Measurements from ENCODE around the gene KIAA1549.

- TF ChIP-seq CTCF (conservative IDR thresholded peaks at IDR 0.05; ENCODE audit: low read depth, low read length) (no peak), POLR2A (IDR thresholded peaks at IDR 0.05; ENCODE audit: low read depth, low read length) (no peak), MXI1 (IDR thresholded peaks at IDR 0.05; ENCODE audit: borderline replicate concordance, low read depth, low read length) (no peak), MAFK (IDR thresholded peaks at IDR 0.05; ENCODE audit: low read depth, low read length) (no peak), NFE2L2 (IDR thresholded peaks at IDR 0.05; ENCODE audit: low read depth, low read length) (no peak)
Observed at GRCh38 chr7:138974103-138974502, 7.1 kb downstream of the KIAA1549 start.
